HepG2 (cell line): ENCODE data around the gene EBPL. TPM values are rescaled to one million over a fixed set of nuclear protein-coding genes. Genes with fewer than 3 reads are reported as not detected.

Source experiments
- ATAC-seq: fragments of 200-7000 bp; cut with Tn5 transposase; 3 replicates; pipeline ENCODE4 v1.9.1; 2020; ENCODE audit warnings: mild to moderate bottlenecking, moderate library complexity
- BruUV-seq: library from RNA; stranded (reverse); fragments of 400-500 nt; replicated peaks from 2 replicates; lab custom pipeline; 2021; lab: Mats Ljungman, UMichigan
- CTCF ChIA-PET: fragments of 300-600 bp; formaldehyde crosslinking; extraction: SDS; loops from one replicate; lab custom pipeline; 2021; ENCODE audit warnings: low total read pairs, inconsistent platforms, low intra/inter-chr PET ratio; lab: Yijun Ruan, JAX
- POLR2A ChIA-PET: fragments of 350-600 bp; sonication (Branson Sonifier 250); formaldehyde crosslinking; loops from one replicate; lab custom pipeline; 2020; ENCODE audit warnings: antibody characterized with exemption, inconsistent platforms; lab: Yijun Ruan, JAX
- DNase-seq: peaks from one replicate; pipeline ENCODE4 v3.0.0-alpha.2; 2015; ENCODE audit warnings: low spot score
- FAIRE-seq: peaks from 3 replicates; lab custom pipeline; 2011; peaks lifted over from hg19 to GRCh38; lab: Jason Lieb, UNC
- H2AFZ ChIP-seq: one replicate; pipeline ENCODE4 v1.6.1; 2011; ENCODE audit warnings: low read length, inconsistent platforms
- H3K27ac ChIP-seq: fragments of 300-600 bp; 3 replicates; pipeline ENCODE4 v1.8.0; 2011; ENCODE audit warnings: mixed run types, mild to moderate bottlenecking, mixed read lengths, low read length, inconsistent platforms; ENCODE audit not compliant: insufficient read depth; ENCODE audit errors: extremely low read length
- H3K27me3 ChIP-seq, 2 experiments: fragments of 200-600 bp in 1 of 2; 2 replicates in 1 of 2; 3 replicates in 1 of 2; pipeline versions ENCODE4 v1.6.0 to v1.8.0; 2011; ENCODE audit warnings: low read length in 2 of 2, mild to moderate bottlenecking in 2 of 2, moderate library complexity in 2 of 2, inconsistent platforms in 1 of 2; ENCODE audit not compliant: insufficient read depth in 2 of 2, control insufficient read depth in 1 of 2
- H3K36me3 ChIP-seq, 2 experiments: fragments of 200-600 bp in 1 of 2; replicated peaks in 1 of 2; 2 replicates in 1 of 2; 3 replicates in 1 of 2; pipeline versions ENCODE4 v1.5.1 to v1.8.0; 2011; ENCODE audit warnings: low read length in 2 of 2, inconsistent platforms in 1 of 2; ENCODE audit not compliant: insufficient read depth in 2 of 2, control insufficient read depth in 1 of 2
- H3K4me1 ChIP-seq: 2 replicates; pipeline ENCODE4 v1.5.1; 2012; ENCODE audit warnings: low read length, inconsistent platforms; ENCODE audit not compliant: insufficient read depth
- H3K4me2 ChIP-seq: 2 replicates; pipeline ENCODE4 v1.6.0; 2011; ENCODE audit warnings: low read depth, low read length, inconsistent platforms
- H3K4me3 ChIP-seq, 3 experiments: fragments of 200-600 bp in 1 of 3; sonication (generic), shearing (Covaris generic) in 1 of 3; replicated peaks in 1 of 3; 2 replicates each; pipeline ENCODE4 v1.5.1; 2011 to 2016; ENCODE audit warnings: low read length in 3 of 3, inconsistent platforms in 2 of 3, low read depth in 2 of 3, mild to moderate bottlenecking in 2 of 3, control low read depth in 1 of 3, mixed read lengths in 1 of 3; ENCODE audit not compliant: insufficient read depth in 1 of 3
- H3K79me2 ChIP-seq: one replicate; pipeline ENCODE4 v1.6.1; 2011; ENCODE audit warnings: low read length, inconsistent platforms; ENCODE audit not compliant: insufficient read depth
- H3K9ac ChIP-seq: 2 replicates; pipeline ENCODE4 v1.6.0; 2011; ENCODE audit warnings: mild to moderate bottlenecking, low read depth, low read length, inconsistent platforms; ENCODE audit not compliant: insufficient read depth
- H3K9me3 ChIP-seq: 2 replicates; pipeline ENCODE4 v1.5.1; 2012; ENCODE audit warnings: mild to moderate bottlenecking, low read length
- H4K20me1 ChIP-seq: 2 replicates; pipeline ENCODE4 v1.6.0; 2011; ENCODE audit warnings: inconsistent platforms, mild to moderate bottlenecking, low read length, moderate library complexity; ENCODE audit not compliant: insufficient read depth
- ATF2 ChIP-seq: sonication (generic); formaldehyde crosslinking; IDR thresholded peaks from 2 replicates; pipeline ENCODE4 v1.4.0; 2020; ENCODE audit warnings: missing genetic modification reagents
- ELK4 ChIP-seq: sonication (generic); formaldehyde crosslinking; IDR thresholded peaks from 2 replicates; pipeline ENCODE4 v1.9.0; 2021; ENCODE audit warnings: missing genetic modification reagents, borderline replicate concordance
- FOXK1 ChIP-seq: sonication (generic); formaldehyde crosslinking; IDR thresholded peaks from 2 replicates; pipeline ENCODE4 v1.4.0; 2020; ENCODE audit warnings: low read depth, missing genetic modification reagents, borderline replicate concordance
- PHF20 ChIP-seq: sonication (generic); formaldehyde crosslinking; IDR thresholded peaks from 2 replicates; pipeline ENCODE4 v1.5.0; 2020; ENCODE audit warnings: mild to moderate bottlenecking, missing genetic modification reagents
- POGK ChIP-seq: sonication (generic); formaldehyde crosslinking; conservative IDR thresholded peaks from 2 replicates; pipeline ENCODE4 v1.8.0; 2022; ENCODE audit warnings: mild to moderate bottlenecking, moderate library complexity, missing genetic modification reagents
- PPARG ChIP-seq: conservative IDR thresholded peaks from 2 replicates; pipeline ENCODE4 v1.6.1; 2016; ENCODE audit warnings: missing biosample characterization, missing genetic modification reagents
- ZBTB7A ChIP-seq: sonication (generic); formaldehyde crosslinking; IDR thresholded peaks from 2 replicates; pipeline ENCODE4 v1.8.0; 2022; ENCODE audit warnings: mild to moderate bottlenecking, missing genetic modification reagents
- ZNF180 ChIP-seq: sonication (generic); formaldehyde crosslinking; IDR thresholded peaks from 2 replicates; pipeline ENCODE4 v1.4.0; 2020; ENCODE audit warnings: low read depth, missing genetic modification reagents, borderline replicate concordance
- WGBS: methylation state at CpG from one replicate; pipeline ENCODE4 v1.1.6; 2017; ENCODE audit warnings: low lambda C conversion rate; 5-methylcytosine and 5-hydroxymethylcytosine counted together
- in situ Hi-C: cut with HindIII; loops from 2 replicates; pipeline ENCODE4 v1.10.0; 2017; ENCODE audit warnings: low pct_unique_long_range_greater_than_20kb; ENCODE audit not compliant: extremely low pct_ligation_motif_present
- intact Hi-C: fragments of 100-400 bp; cut with micrococcal nuclease; formaldehyde crosslinking; loops from one replicate; pipeline ENCODE4 v1.10.0; 2022; ENCODE audit not compliant: unreplicated experiment
- polyA plus RNA-seq, 8 experiments: library from polyadenylated mRNA; depleted of rRNA in 3 of 8; stranded (reverse) in 7 of 8; unstranded in 1 of 8; fragments of >200 nt; fragmentation: Illumina TruSeq in 4 of 8; extraction: Trizol in 4 of 8; gene quantifications; 2 replicates each; pipeline versions ENCODE4 v1.2.1 to v1.2.3, GENCODE V29; 2011 to 2016; ENCODE audit warnings: low read depth in 4 of 8, missing spikeins in 1 of 8, mixed read lengths in 1 of 8; ENCODE audit not compliant: insufficient read depth in 1 of 8
- total RNA-seq, 5 experiments: library from RNA; depleted of rRNA; stranded (reverse); fragments of >200 nt; fragmentation: Illumina TruSeq; extraction: Trizol; gene quantifications; 2 replicates each; pipeline ENCODE4 v1.2.3, GENCODE V29; 2016; ENCODE audit warnings: low read depth in 1 of 5

EBPL gene
- total and polyA plus RNA-seq, 2 of the 13 experiments (the other 11 are each of a cell fraction or from before 2014, with no cell fraction given), result 96.5 to 152 TPM

- TF ChIP-seq POGK (CRISPR knock-in tag), result no peak
- no peak for TF ChIP-seq PPARG (CRISPR knock-in tag)
- no peak for TF ChIP-seq PHF20 (CRISPR knock-in tag)
- TF ChIP-seq ZNF180, result no peak
These were observed 35.4 kb downstream of the EBPL start (continued) for GRCh38 chr13:49655906-49656305.

- in situ Hi-C loops, result loop anchor here (25.0 kb wide), 3 partner anchors 1158 to 1408 kb away; partner anchors contain the start of gene RNASEH2B
- 96% methylated on average over 3 of the region's 3 CpGs for WGBS
- TF ChIP-seq ZBTB7A (CRISPR knock-in tag) (no peak), FOXK1 (CRISPR knock-in tag) (no peak), ELK4 (CRISPR knock-in tag) (no peak), ATF2 (CRISPR knock-in tag) (no peak)
- TF ChIP-seq, all 625 proteins: peak for 0
- H4K20me1 ChIP-seq, result no peaks in the 10 kb centered on the region
- FAIRE-seq (no peak), ATAC-seq (no peak), DNase-seq (no peak)
- H3K4me3 ChIP-seq, result no peak overlapping the region
- peaks cover 1 to 4% of the 10 kb centered on the region in 2 experiments; a peak in 1 of 5 replicates for H3K36me3 ChIP-seq
- H3K27me3 ChIP-seq, result no peaks in the 10 kb centered on the region
- no peak overlapping the region for H3K4me2 ChIP-seq
- no TSS peak for BruUV-seq
- ChIA-PET POLR2A (no interaction called here), CTCF (no interaction called here)
- H3K4me1 ChIP-seq, result peaks cover 5% of the 10 kb centered on the region; the same call in 1 of the 2 replicates
- no peak overlapping the region for H3K27ac ChIP-seq
- no peak overlapping the region for H3K9ac ChIP-seq
- no peak overlapping the region for H2AFZ ChIP-seq
- H3K79me2 ChIP-seq, result no peaks in the 10 kb centered on the region
- H3K9me3 ChIP-seq, result no peaks in the 10 kb centered on the region
- intact Hi-C loops, result no loop called here
These were observed 37.3 kb downstream of the EBPL start for GRCh38 chr13:49654011-49654410.
